ENCODE results near the gene HTR2A. TPM values are rescaled to one million over a fixed set of nuclear protein-coding genes. Genes with fewer than 3 reads are reported as not detected.
"Not testable (repeated sequence)": the region's sequence is repeated elsewhere in the genome, so short reads cannot be mapped to it uniquely, and the experiment has no call there.

HTR2A gene
- total RNA-seq, 1 experiment from 2014 or later, result under 0.01 TPM

GRCh38 chr13:46810440-46810839 is 86.4 kb downstream of the HTR2A start:
- DNase-seq (ENCODE audit: low read depth), result no peak

GRCh38 chr13:46804921-46805320 is 91.9 kb downstream of the HTR2A start:
- not testable (repeated sequence) for DNase-seq (ENCODE audit: low read depth)

- peak; percentile 89 for DNase-seq (ENCODE audit: low read depth)
Observed at GRCh38 chr13:46804391-46804815, 92.5 kb downstream of the HTR2A start.

GRCh38 chr13:46803586-46803985 is 93.3 kb downstream of the HTR2A start:
- peak; percentile 69 for DNase-seq (ENCODE audit: low read depth)

- DNase-seq (ENCODE audit: low read depth), result no peak
Observed at GRCh38 chr13:46801858-46802257, 95.0 kb downstream of the HTR2A start.

- DNase-seq (ENCODE audit: low read depth), result no peak
Observed at GRCh38 chr13:46799139-46799538, 97.7 kb downstream of the HTR2A start.

- DNase-seq (ENCODE audit: low read depth), result no peak
Observed at GRCh38 chr13:46797501-46798237, 99.2 kb downstream of the HTR2A start.

GRCh38 chr13:46796515-46797474 is 100.1 kb downstream of the HTR2A start, which contains the start of gene ESD:
TSS of gene ESD (minus strand) at chr13:46797161. CDS start at chr13:46791413, 5,748 bp downstream.
- peak; percentile 88 for DNase-seq (ENCODE audit: low read depth)

GRCh38 chr13:46796129-46796514 is 100.7 kb downstream of the HTR2A start:
- DNase-seq (ENCODE audit: low read depth), result no peak

GRCh38 chr13:46795321-46795720 is 101.5 kb downstream of the HTR2A start:
- DNase-seq (ENCODE audit: low read depth), result no peak

GRCh38 chr13:46783504-46783903 is 113.3 kb downstream of the HTR2A start:
- no peak for DNase-seq (ENCODE audit: low read depth)

GRCh38 chr13:46782691-46783090 is 114.2 kb downstream of the HTR2A start:
- DNase-seq (ENCODE audit: low read depth), result no peak

- DNase-seq (ENCODE audit: low read depth), result no peak
Observed at GRCh38 chr13:46782066-46782465, 114.8 kb downstream of the HTR2A start.

Other genes starting within 250 kb of the HTR2A start
- 150 and 188 TPM in 2 replicates for gene ESD, start 99.9 kb downstream of the HTR2A start, total RNA-seq (2014; rRNA removed; shearing (Covaris generic))

Data from RPMI7951 (cell line).